ENCODE results near the gene TTC29.

GRCh38 chr4:146840731-146841130, 104.9 kb downstream of the TTC29 start:
- TF ChIP-seq CTCF (optimal IDR thresholded peaks at IDR 0.05 in 1 of 3, IDR thresholded peaks at IDR 0.05 in 1 of 3, conservative IDR thresholded peaks at IDR 0.05 in 1 of 3; ENCODE audit: extremely low read depth in 1 of 3, insufficient read depth in 2 of 3, low read length in 3 of 3), result no peak
- no peak for TF ChIP-seq EZH2 (IDR thresholded peaks at IDR 0.05; ENCODE audit: low read length)
